Transverse colon (tissue), 3 donors: Measurements from ENCODE around the gene IGF2BP1.

Experiments
- EP300 ChIP-seq: sonication (generic); formaldehyde crosslinking; IDR thresholded peaks from one replicate; pipeline ENCODE4 v1.6.1; 2017; ENCODE audit warnings: antibody characterized with exemption, low read depth
- TF ChIP-seq, protein P1 (sequence below), 5 experiments: fragments of 200-600 bp in 3 of 5; fragments of 450-650 bp in 2 of 5; sonication (generic) in 3 of 5; IDR thresholded peaks; 1 replicate in 2 of 5; 2 replicates in 3 of 5; pipeline ENCODE4 v1.5.1; 2016 to 2017; ENCODE audit warnings: antibody characterized with exemption in 5 of 5, inconsistent platforms in 3 of 5, mild to moderate bottlenecking in 2 of 5, moderate library complexity in 1 of 5

DNA sequence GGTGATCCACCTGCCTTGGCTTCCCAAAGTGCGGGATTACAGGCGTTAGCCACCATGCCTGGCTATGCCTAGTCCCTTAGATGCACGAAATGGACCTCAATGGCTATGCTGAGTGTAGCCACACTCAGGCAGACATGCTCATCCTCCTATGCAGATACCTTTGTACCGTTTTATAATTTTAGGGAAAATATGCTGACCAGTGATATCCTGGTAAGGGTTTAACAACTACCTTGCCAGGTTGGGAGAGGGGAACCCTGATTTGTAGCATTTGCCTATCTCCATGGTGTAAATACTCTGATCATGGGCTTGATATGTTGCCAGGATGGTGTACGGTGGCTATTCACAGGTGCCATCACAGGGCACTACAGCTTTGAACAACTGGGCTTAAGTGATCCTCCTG, 45.6 kb upstream of the IGF2BP1 start:
- TF ChIP-seq EP300: no peak
- TF ChIP-seq, protein P1, sequence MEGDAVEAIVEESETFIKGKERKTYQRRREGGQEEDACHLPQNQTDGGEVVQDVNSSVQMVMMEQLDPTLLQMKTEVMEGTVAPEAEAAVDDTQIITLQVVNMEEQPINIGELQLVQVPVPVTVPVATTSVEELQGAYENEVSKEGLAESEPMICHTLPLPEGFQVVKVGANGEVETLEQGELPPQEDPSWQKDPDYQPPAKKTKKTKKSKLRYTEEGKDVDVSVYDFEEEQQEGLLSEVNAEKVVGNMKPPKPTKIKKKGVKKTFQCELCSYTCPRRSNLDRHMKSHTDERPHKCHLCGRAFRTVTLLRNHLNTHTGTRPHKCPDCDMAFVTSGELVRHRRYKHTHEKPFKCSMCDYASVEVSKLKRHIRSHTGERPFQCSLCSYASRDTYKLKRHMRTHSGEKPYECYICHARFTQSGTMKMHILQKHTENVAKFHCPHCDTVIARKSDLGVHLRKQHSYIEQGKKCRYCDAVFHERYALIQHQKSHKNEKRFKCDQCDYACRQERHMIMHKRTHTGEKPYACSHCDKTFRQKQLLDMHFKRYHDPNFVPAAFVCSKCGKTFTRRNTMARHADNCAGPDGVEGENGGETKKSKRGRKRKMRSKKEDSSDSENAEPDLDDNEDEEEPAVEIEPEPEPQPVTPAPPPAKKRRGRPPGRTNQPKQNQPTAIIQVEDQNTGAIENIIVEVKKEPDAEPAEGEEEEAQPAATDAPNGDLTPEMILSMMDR (IDR thresholded peaks at IDR 0.05): no peak
